HG02642 (cell line): ENCODE measurements around the gene ZNF175.

Experiments used
- ATAC-seq: cut with Tn5 transposase; IDR thresholded peaks from one replicate; pipeline ENCODE4 v1.9.1; 2021; ENCODE audit warnings: mild to moderate bottlenecking; ENCODE audit not compliant: unreplicated experiment, poor library complexity

ZNF175 gene

DNA sequence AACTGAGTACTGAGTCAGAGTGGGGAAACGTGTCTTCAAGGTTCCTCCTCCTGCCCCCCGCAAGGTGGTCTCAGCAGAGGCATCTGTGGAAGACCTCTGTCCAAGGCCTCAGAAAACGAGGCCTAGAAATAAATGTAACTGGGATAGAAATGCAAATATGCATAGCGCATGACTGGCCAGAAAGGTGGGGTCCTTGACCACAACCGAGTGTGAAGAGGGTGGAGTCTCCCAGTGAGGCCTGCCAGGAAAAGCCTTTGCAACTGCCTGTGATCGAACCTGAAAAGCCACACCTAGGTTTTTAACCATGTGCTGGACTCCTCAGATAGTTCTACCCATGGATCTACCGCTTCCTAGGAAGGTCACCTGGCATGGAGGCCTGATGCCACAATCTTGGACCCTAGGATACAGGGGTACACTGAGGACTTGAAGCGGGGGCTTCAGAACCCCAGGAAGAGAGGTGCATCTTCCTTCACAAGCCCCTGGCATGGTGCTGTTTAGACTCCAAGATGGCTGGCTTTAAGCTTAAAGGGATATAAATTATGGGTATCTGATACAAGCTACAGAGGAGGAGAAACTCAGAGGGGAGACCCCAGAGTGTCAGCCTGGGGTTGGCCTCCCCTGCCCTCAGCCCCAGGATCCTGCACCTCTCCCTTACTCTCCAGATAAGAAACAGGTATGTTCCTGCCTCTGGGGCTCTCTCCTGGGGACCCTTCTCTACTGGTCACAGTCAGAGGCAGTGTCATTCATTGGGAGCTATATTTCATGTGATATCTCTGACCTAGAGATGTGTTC lies 21.4 kb upstream of the ZNF175 start:
- ATAC-seq, result no peak

DNA sequence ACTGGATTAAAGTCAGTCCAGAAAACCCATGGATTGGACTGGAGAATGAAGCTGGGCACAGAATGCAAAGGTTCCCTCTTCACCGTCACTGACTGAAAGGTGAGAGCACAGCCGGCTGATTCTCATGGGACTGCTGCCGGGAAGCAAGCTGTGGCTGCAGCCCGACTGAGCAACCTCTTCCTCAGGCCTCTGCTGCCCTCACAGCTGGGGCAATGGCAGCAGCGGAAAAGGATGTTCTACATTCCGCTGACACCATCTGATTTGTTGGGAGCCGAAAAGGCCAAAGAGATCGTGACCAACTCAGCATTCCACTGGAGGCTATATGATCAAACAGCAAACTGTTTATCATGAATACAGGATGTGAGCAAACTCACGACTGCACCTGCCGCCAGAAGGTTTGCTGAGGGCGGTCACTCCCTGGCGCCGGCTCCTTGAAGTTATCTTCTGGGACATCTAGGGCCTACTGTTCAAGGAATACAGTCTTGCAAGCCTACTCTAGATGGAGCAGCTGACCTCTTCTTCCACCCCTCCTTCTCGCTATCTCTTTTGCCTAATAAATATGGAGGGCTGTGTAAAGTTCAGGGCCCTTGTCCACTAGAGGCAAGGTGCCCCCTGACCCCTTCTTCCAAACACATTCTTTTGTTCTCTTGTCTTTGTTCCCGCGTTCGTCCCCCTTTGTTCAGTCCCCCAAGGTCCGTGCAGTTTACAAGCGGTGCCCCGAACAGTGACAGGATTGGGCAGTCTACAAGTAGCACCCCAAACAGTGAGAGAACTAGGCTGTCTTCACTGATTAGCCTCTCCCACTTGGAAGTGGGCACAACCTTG lies 20.0 kb upstream of the ZNF175 start:
- no peak for ATAC-seq

DNA sequence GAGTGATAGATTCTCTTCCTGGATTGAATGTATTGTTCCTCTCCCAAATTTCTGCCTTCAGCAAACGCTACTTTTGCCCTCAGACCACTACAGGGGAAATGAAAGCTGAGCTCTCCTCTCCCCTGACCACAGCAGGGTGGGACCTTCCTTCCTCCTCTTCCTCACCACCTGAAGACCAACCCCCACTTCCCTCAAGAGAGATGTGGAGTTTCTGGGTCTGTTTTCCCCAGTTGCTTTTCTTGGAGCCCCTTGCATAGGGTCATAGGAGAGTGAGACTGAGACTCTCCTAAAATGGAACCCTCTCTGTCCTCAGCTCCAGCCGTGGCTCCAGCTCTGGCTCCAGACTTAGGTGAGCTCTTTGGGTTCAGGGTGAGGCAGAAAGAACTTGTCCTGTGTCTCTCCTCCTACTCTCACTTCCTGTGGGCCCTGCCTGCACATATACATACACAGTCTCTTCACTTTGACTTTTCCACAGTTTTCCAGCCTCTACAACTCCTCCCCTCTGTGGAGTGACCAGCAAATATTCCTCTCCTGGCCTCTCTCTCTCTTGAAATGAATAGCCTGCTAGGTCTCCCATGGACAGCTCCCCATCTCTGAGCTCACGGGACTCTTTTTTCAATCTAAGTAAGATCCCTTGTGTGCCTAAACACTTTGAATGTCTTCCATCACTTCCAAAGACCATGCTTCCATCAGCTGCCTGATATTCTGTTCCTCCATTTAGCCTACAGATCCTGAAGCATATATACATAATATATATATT lies 19.2 kb upstream of the ZNF175 start:
- ATAC-seq, result no peak

DNA sequence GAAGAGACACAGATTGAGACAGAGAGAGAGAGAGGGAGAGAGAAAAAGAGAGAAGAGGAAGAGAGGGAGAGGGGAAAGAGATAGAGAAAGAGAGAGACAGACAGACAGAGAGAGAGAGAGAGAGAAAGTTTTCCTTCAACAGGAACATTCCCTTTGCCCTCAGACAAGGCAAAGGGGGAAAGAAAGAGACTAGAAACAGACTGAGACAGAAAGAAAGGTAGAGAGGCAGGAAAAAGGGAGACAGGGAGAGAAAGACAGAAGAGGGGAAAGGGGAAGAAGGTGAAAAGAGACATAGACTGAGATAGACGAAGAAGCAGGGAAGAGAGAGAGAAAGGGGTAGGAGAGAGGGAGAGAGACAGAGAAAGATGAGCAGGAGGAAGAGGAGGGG lies 18.5 kb upstream of the ZNF175 start:
- ATAC-seq, result no peak

DNA sequence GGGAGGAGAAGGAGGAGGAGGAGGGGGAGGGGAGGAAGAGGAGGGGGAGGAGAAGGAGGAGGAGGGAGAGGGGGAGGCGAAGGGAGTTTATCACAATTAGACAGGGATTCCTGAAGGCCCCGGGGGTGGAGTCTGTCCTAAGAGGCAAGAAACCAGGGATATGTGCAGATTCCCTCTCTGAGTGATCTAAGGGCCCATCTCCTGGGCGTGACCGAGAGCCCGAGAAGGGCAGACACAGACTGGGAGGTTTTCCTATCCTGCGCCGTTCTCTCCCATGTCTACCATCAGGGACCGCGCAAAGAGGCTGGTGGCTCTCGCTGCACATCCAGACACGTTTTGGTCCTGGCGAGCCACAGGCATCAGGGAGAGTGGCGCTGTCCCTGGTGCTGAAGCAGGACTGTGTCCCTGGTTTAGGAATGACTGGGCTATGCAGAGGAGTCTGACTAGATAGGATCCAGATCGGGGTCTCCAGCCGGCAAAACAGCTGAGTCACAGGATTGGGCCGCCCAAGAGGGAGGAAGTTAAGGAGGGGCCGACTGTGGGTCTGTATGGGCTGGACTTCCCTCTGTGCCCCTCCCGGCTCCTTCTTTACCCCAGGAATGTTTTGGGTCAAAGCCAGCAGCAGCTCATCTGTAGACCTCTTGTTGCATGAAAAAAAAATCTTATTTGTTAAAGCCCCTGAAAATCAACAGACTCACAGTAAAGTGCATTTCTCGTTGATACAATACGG lies 17.9 kb upstream of the ZNF175 start:
- no peak for ATAC-seq

DNA sequence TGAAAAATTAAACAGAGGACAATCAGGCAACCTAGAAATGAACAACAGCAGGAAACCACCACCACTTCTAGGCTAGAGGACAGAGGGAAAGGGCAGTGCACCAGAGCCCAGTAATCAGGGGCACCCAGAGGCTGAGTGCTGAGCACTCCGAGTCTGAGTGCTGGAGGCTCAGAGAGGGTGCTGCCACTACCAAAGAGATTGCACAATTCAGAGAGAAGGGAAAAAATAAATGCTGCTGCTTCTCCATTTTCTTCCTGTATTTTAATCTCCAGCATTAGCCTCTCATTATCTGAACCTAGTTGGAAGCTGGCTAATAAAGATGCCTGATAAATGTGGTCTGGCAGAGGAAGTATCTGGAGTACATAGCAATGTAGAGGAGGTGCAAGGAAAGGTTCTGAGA lies 11.8 kb upstream of the ZNF175 start:
- no peak for ATAC-seq

DNA sequence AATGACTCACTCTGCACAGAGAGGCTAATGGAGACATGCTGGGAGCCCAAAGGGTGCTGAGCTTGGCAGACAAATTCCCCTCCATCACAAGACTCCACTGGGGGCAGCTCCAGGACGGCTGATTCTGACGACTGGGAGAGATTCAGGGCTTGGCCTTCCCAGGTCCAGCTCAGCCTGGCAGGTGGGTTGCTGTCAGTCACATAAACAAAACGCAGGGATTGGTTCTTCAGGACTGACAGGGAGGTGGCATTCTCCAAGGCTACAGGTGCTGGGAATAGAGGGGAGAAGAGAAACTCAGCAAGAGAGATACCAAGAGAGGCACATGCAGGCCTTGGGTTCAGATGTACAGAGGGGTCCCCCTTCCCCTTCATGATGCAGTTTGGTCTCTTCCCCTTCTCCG lies 10.7 kb upstream of the ZNF175 start:
- no peak for ATAC-seq

DNA sequence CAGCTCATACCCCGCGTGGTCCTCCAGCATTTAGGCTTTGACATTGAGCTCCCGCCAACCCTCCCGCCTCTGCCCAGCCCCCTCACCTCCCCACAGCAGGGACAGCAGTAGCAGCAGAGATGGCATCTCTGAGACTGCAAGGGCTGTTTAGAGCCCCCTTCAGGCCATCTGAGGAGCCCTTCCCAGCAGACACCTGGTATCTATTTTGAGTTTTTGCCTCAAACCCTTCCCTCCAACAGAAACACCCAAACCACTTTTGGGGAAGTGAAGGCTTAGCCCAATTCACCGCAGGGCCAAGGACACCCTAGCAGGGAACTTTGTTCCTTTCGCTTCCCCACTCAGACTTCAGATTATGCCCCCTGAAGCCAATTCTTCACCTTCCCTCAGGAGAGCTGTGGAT lies 6.3 kb upstream of the ZNF175 start:
- no peak for ATAC-seq

DNA sequence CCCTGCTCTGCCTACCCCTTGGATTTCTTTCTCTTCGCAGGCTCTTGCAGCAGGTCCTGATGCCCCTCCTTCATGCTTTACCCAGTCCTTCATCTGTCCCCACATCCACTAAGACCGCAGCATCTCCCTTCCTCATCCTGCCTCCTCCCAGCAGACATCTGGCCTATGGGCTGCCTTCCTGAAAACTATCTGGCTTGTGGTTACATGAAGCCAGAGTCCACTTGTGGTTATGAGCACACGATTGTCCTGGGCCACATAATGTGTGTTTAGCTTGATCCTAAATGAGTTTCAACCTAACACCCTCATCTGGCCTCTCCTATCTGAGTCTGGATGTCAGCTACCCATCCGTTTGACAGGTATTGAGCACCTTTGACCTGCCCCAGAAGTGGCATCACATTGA lies 5.5 kb upstream of the ZNF175 start:
- ATAC-seq, result no peak

DNA sequence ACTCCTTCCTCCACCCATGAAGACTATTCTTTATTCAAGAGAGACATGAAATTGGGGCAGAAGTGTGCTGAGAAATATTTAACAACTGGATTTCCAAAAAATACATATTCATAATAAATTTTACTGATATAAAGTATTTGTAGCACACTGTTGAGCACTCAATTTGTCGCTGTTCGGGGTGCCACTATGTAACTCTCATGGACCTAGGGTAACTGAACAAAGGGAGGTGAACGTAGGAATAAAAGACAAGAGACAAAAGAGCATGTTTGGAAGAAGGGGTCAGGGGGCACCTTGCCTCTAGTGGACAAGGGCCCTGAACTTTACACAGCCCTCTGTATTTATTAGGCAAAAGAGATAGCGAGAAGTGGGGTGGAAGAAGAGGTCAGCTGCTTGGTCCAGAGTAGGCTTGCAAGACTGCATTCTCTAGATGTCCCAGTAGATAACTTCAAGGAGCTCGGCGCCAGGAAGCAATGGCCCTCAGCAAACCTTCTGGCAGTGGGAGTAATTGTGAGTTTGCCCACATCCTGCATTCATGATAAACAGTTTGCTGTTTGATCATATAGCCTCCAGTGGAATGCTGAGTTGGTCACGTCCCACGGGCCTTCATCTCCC lies 4.5 kb upstream of the ZNF175 start:
- no peak for ATAC-seq

DNA sequence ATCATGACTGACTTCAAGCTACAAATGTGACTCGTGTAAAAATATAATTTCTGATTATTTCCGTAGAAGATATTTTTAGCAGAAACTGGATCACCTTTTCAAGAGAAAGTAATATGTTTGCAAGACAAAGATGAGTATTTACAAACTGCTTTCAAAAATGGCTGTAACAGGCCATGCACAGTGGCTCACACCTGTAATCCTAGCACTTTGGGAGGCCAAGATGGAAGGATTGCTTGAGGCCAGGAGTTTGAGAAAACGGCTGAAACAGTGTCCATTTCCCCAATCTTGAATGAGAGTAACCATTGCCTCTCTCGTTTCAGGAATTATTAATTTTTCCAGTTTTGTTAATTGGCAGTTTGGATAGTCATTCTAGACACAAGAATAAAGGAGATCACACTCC lies 3.5 kb upstream of the ZNF175 start:
- no peak for ATAC-seq

DNA sequence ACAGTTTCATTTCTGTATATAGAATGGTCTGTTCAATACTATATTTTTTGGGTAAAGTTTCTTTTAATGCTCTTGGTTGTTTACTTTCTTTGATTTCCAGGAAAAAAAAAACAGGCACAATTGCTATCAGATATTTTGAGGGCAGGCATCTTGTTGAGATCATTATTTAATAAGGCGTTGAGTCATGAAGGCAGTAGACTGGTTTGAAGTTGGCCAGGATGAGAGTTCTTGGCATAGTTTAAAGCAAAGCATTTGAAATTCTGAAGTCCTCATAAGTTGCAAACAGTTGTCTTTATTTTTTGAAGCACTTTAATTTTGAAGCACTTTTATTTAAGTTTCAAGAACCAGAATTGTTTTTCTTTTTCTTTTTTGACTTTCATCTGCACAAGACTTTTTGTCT lies 2.6 kb upstream of the ZNF175 start:
- no peak for ATAC-seq

DNA sequence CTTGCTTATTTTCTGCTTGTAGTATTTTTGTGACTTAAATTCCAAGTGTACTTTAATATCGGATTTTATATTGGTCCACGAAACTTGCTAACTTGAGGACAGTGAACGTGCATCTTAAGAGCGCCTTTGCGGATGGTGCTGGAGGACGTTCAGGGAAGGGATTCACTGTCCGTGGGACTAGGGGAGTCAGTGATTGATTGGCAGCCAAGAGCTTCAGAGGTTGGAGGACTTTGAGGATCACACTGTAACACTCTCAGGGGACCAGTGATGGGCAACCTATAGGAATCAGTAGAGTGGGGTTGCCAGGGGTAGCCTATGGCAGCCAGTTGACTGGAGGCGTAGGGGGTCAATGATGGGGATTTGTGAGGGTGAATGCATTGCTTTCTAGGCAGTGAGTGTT lies 516 bp downstream of the ZNF175 start:
- ATAC-seq, result no peak

DNA sequence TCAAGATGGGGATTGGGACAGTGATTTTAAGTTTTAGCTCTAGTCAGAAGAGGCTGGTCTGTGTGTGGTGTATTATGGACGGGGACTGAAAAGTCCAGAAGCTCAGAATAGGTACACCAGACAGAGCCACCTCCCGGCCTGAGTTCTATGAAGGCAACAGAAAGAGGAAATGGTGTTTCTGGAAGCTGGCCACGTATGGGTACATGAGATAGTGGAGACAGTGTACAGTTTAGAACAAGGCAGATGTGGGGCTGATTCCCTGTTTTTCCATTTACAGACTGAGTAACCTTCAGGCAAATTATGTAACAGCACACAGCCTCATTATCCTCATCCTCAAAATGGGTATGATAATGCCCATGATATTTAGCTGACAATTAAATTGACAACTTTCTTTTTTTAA lies 1.3 kb downstream of the ZNF175 start:
- ATAC-seq, result no peak

DNA sequence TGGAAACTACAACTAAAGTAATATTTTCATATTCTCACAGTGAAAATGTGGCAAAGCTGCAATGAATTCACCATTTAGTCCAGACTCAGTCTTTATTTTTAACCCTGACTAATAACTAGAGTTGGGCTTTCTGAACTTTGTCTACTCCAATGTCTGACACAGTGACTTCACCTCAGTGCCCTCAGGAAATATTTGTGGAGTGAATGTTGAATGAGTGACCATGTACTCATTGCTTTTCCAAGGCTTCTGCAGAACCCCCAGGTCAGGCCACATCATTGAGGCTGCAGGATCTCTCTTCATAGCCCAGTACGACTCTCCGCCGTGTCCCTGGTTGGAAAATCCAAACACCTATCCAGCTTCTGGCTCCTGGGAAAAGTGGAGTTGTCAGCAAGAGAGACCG lies 1.8 kb downstream of the ZNF175 start:
- ATAC-seq, result no peak

DNA sequence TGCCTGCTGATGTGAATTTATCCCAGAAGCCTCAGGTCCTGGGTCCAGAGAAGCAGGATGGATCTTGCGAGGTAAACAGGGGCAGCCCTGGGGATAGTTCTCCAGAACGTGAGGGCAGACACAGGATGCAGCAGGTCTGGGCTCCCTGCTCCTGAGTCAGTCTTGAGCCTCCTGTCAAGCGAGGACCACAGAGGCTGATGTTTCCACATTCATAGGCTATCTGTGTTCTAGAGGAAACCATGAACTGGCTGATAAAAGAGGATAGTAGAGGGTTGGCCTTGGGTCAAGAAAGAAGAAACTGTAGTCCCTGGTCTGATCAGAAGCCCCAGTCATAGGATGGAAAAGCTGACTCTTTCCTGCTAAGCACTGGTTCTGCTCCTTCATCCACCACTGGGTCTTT lies 2.2 kb downstream of the ZNF175 start:
- no peak for ATAC-seq

DNA sequence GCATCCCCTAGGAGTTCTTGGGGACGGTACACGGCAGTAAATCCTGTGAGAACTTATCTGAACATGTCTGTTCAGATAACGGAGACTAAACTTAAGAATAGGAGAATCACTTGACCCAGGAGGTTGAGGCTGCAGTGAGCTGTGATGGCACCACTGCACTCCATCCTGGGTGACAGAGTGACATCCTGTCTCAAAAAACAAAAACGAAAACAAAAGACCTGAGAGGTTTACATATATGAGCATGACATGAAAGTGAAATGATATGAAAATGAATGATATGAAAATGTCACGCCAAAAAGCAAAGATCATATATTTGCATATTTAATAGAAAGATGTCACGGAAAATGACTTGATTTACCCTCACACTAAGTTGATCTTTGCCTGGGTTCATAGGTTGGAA lies 5.8 kb downstream of the ZNF175 start:
- ATAC-seq, result no peak

DNA sequence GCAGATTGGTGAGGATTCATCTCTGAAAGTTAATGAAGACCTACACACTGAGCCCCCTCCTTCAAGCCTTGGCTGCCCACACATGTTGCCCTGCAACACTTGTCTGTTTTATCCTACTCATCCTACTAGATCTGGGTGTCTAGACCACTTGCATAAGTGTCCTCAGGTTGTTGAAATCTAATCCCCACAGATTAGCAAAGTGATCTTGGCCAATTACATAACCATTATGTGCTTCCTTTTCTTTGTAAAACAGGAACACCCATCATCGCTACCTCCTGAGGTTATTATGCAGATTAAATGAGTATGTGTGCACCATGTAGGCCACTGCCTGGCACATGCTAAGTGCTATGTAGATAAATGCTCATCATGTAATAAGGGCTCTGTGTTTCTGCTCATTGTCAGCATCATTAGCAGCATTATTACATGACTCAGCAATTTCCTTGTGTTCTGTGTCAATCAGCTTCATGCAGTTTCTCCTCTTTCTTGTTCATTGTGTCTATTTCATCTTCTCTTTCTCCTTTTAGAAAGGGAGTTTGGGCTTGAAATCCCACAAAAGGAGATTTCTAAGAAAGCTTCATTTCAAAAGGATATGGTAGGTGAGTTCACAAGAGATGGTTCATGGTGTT lies 15.1 kb downstream of the ZNF175 start:
- ATAC-seq, result no peak

DNA sequence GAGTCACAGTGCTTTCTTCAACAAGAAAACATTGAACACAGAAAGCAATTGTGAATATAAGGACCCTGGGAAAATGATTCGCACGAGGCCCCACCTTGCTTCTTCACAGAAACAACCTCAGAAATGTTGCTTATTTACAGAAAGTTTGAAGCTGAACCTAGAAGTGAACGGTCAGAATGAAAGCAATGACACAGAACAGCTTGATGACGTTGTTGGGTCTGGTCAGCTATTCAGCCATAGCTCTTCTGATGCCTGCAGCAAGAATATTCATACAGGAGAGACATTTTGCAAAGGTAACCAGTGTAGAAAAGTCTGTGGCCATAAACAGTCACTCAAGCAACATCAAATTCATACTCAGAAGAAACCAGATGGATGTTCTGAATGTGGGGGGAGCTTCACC lies 15.7 kb downstream of the ZNF175 start:
- no peak for ATAC-seq
